Liver (tissue), 3 donors: Measurements from ENCODE around the gene ASB17.

Experiments used
- ATF3 ChIP-seq: IDR thresholded peaks from 2 replicates; pipeline ENCODE4 v1.6.1; 2016; ENCODE audit warnings: antibody characterized with exemption
- CTCF ChIP-seq: fragments of 150-350 bp; IDR thresholded peaks from 2 replicates; pipeline ENCODE4 v1.5.1; 2017; ENCODE audit warnings: improper control_type of control experiment, low read depth, low read length; ENCODE audit not compliant: missing input control
- EGR1 ChIP-seq, 2 donors: IDR thresholded peaks; 2 replicates each; pipeline ENCODE4 v1.6.1; 2016 to 2018; ENCODE audit warnings: antibody characterized with exemption in 2 of 2, low read depth in 2 of 2
- GABPA ChIP-seq, 2 donors: IDR thresholded peaks in 1 of 2; conservative IDR thresholded peaks in 1 of 2; 2 replicates each; pipeline ENCODE4 v1.6.1; 2016; ENCODE audit warnings: antibody characterized with exemption in 2 of 2, mild to moderate bottlenecking in 1 of 2, moderate library complexity in 1 of 2
- JUND ChIP-seq, 2 donors: IDR thresholded peaks; 2 replicates each; pipeline ENCODE4 v1.6.1; 2016; ENCODE audit warnings: antibody characterized with exemption in 2 of 2
- NR2F2 ChIP-seq: IDR thresholded peaks from 2 replicates; pipeline ENCODE4 v1.6.1; 2016; ENCODE audit warnings: antibody characterized with exemption
- RAD21 ChIP-seq, 2 donors: IDR thresholded peaks; 2 replicates each; pipeline ENCODE4 v1.6.1; 2016; ENCODE audit warnings: antibody characterized with exemption in 2 of 2, mild to moderate bottlenecking in 2 of 2
- REST ChIP-seq: IDR thresholded peaks from 2 replicates; pipeline ENCODE4 v1.6.1; 2016; ENCODE audit warnings: antibody characterized with exemption, mild to moderate bottlenecking
- RXRA ChIP-seq, 2 donors: IDR thresholded peaks; 2 replicates each; pipeline ENCODE4 v1.6.1; 2017 to 2018; ENCODE audit warnings: antibody characterized with exemption in 2 of 2, mild to moderate bottlenecking in 1 of 2
- SP1 ChIP-seq: IDR thresholded peaks from 2 replicates; pipeline ENCODE4 v1.6.1; 2018; ENCODE audit warnings: antibody characterized with exemption, mild to moderate bottlenecking
- YY1 ChIP-seq: IDR thresholded peaks from 2 replicates; pipeline ENCODE4 v1.6.1; 2016; ENCODE audit warnings: antibody characterized with exemption, mild to moderate bottlenecking
- TF ChIP-seq, protein P1 (sequence below): IDR thresholded peaks from 2 replicates; pipeline ENCODE4 v1.6.1; 2016; ENCODE audit warnings: antibody characterized with exemption
- donor health status: healthy.
- donor health status: healthy.

DNA sequence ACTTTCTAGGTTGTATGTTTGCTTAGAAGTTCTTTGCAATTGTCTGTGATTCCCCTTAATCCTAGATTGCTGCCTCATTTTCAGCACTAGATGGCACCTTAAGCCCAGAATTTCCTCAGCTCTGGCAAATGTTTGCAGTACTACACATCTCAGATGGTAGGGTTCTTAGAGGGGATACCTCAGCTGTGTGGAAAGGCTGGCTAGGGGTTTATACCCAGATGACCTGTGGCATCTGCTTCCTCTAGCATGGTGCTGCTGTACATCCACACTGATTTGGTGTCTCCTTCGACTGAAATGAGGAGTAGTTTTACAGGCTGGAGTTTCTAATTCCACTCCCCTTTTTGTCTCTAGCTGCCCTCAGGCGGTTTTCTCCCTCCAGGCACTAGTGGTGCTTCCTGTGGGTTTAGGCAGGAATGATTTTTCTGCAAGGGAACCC, 23.5 kb downstream of the ASB17 start:
- TF ChIP-seq CTCF (no peak), SP1 (no peak), EGR1 (IDR thresholded peaks at IDR 0.05; ENCODE audit: low read depth in 2 of 2) (no peak), REST (no peak), RAD21 (IDR thresholded peaks at IDR 0.05) (peak; percentile 58 to 67), NR2F2 (no peak), RXRA (IDR thresholded peaks at IDR 0.05) (no peak), GABPA (IDR thresholded peaks at IDR 0.05 in 1 of 2, conservative IDR thresholded peaks at IDR 0.05 in 1 of 2) (no peak), JUND (IDR thresholded peaks at IDR 0.05) (no peak), ATF3 (no peak), YY1 (no peak)
- TF ChIP-seq, protein P1, sequence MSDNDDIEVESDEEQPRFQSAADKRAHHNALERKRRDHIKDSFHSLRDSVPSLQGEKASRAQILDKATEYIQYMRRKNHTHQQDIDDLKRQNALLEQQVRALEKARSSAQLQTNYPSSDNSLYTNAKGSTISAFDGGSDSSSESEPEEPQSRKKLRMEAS = no peak
